GM21360 (cell line): ENCODE measurements around the gene ITSN1.
A peak's percentile ranks its signal among the peaks of the same experiment; 100 is the strongest.

Source experiments
- ATAC-seq: cut with Tn5 transposase; IDR thresholded peaks from one replicate; pipeline ENCODE4 v1.9.1; 2021; ENCODE audit warnings: mild to moderate bottlenecking, moderate library complexity; ENCODE audit not compliant: unreplicated experiment

The ITSN1 gene

GRCh38 chr21:33945652-33946270, 303.5 kb downstream of the ITSN1 start:
- ATAC-seq: no peak

GRCh38 chr21:33947451-33948095, 305.3 kb downstream of the ITSN1 start:
- peak; percentile 54 for ATAC-seq

DNA sequence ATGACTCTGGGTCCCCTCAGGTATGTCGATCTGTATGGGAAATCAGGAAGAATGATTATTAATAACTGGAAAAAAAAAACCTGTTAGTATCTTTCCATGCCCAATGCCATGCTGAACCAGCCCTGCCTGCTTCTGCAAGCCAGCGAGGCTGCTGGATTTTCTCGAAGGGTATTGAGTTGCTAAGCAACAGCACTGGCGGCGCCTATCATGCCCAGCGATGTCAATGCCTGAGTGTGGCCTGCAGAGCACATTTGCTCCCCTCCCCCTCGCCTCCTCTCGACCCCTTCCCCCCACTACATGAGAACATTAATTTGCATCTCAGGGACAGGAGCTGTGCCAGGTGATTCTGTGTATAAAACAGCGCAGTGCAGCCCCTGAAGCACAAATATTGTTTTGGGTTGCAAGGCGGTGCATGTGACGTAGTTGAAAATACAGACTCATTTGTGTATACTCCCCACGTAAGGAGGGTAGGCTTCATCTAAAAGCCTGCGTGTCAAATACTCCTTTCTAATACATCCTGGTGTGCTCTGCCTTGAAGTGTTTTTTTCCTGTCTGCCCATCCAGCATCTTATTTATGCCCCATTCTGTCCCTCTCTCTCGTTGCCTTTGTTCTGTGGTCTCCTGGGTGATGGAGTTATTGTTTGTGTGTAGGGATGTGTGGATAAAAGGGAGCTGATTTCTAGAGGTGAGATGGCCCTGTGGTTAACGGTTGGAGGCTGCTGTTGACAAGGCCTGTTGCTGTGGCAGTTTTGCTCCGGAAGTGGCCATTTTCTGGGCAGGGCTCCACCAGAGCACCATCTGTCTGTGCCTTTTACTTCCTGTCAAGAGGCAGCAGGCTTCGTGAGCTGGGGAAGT, 306.0 kb downstream of the ITSN1 start:
- peak; percentile 22 for ATAC-seq

DNA sequence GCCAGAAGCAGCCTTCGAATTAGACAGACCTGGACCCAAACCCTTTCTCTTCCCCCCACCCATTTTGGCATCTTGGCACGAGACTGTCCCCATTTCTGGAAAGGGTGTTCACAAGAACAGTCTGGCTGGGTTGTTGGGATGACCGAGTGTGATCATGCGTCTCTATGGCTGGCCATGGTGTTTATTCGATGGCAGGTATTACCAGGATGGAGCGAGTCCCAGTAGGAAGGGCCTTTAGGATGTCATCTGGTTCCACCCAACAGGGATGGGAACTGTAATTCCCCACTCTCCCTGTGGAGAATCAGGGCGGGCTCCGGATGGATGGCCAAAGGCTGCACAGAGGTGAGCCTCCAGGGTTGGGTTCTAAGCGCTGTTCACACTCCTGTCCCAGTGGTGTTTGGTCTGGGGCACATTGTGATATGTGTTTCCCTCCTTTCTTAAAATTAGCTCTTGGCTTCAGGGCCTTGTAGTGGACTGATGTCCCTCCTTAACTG, 306.7 kb downstream of the ITSN1 start:
- ATAC-seq: no peak
